Psoas muscle (tissue), 8 donors: Measurements from ENCODE around the gene KLHDC7B. TPM values are rescaled to one million over a fixed set of nuclear protein-coding genes. Genes with fewer than 3 reads are reported as not detected.
"Not testable (repeated sequence)": the region's sequence is repeated elsewhere in the genome, so short reads cannot be mapped to it uniquely, and the experiment has no call there.

Source experiments
- ATAC-seq, 4 donors: fragments of 200-7000 bp; cut with Tn5 transposase; one replicate each; pipeline ENCODE4 v1.9.1; 2020; ENCODE audit warnings: moderate library complexity in 3 of 4, mild to moderate bottlenecking in 2 of 4
- DNase-seq, 2 donors: peaks; one replicate each; pipeline ENCODE4 v3.0.0-alpha.2; 2020
- H3K27ac ChIP-seq: fragments of 200-600 bp; one replicate; pipeline ENCODE4 v1.8.0; 2022
- H3K27me3 ChIP-seq, 3 donors: fragments of 200-600 bp in 1 of 3; one replicate each; pipeline versions ENCODE4 v1.6.1 to v1.8.0; 2013 to 2022; ENCODE audit warnings: low read length in 2 of 3, mild to moderate bottlenecking in 2 of 3, moderate library complexity in 1 of 3; ENCODE audit not compliant: insufficient read depth in 3 of 3
- H3K36me3 ChIP-seq, 2 donors: fragments of 200-600 bp in 1 of 2; one replicate each; pipeline versions ENCODE4 v1.6.1 to v1.8.0; 2013 to 2022; ENCODE audit warnings: low read depth in 1 of 2, mild to moderate bottlenecking in 1 of 2, moderate library complexity in 1 of 2; ENCODE audit not compliant: insufficient read depth in 1 of 2
- H3K4me1 ChIP-seq: fragments of 200-600 bp; one replicate; pipeline ENCODE4 v1.8.0; 2022
- H3K4me3 ChIP-seq: fragments of 200-600 bp; one replicate; pipeline ENCODE4 v1.8.0; 2022; ENCODE audit warnings: mild to moderate bottlenecking
- H3K9me3 ChIP-seq: fragments of 200-600 bp; one replicate; pipeline ENCODE4 v1.8.0; 2022
- CTCF ChIP-seq: fragments of 200-600 bp; IDR thresholded peaks from one replicate; pipeline ENCODE4 v1.8.0; 2022; ENCODE audit warnings: antibody characterized with exemption
- WGBS, 3 donors: extraction: QIAGEN DNeasy Blood & Tissue Kit; methylation state at CpG; one replicate each; pipeline versions ENCODE4 v1.1.6 to v1.1.7; 2013; 5-methylcytosine and 5-hydroxymethylcytosine counted together
- intact Hi-C, 2 donors: fragments of 100-400 bp; cut with DNase I; formaldehyde crosslinking; loops; one replicate each; pipeline versions ENCODE4 v1.11.0 to v1.14.2; 2022
- polyA plus RNA-seq, 3 donors: library from polyadenylated mRNA; stranded (reverse); fragments of 200-250 nt; gene quantifications; one replicate each; pipeline ENCODE4 v1.2.3, GENCODE V29; 2013
- total RNA-seq, 4 donors: library from RNA; stranded (reverse); fragmentation: NEBNext Ultra II Directional in 2 of 4; extraction: Animal tissue kit (Norgen Biotek cat#: 25700) in 2 of 4; gene quantifications; one replicate each; pipeline versions ENCODE4 v1.2.1 to v1.2.4, GENCODE V29; 2021 to 2023
- donor health status: healthy with polysubstance abuse.
- donor health status: DM: no; HTN: no; CAD: no; lungs with moderate emphysema.
- donor health status: Bipolar disorder and iron deficiency.
- donor health status: healthy.
- donor health status: DM: yes; HTN: yes; CAD: no.
- donor health status: DM: no; HTN: no; CAD: no.
- donor health status: DM: no; HTN: no; CAD: no.
- donor health status: DM: yes; HTN: yes; CAD: no.

KLHDC7B gene
- total and polyA plus RNA-seq, 7 donors: 0.01 to 0.11 (median 0.01) TPM; not detected in 4

GRCh38 chr22:50516891-50517290 lies 28.8 kb upstream of the KLHDC7B start:
- Histone ChIP-seq H3K4me3 (no peak overlapping the region), H3K9me3 (no peaks in the 10 kb centered on the region), H3K4me1 (no peaks in the 10 kb centered on the region), H3K27me3 (no peaks in the 10 kb centered on the region), H3K36me3 (peaks cover 8 to 62% of the 10 kb centered on the region in 2 donors), H3K27ac (no peak overlapping the region)
- DNase-seq: no peak
- no peak for TF ChIP-seq CTCF
- no peak for ATAC-seq
- 81 to 85% (median 81%) methylated on average over 16 of the region's 16 CpGs for WGBS, 3 donors
- intact Hi-C loops: no loop called here

- H3K36me3 ChIP-seq: peaks cover 8 to 70% of the 10 kb centered on the region in 2 donors
- intact Hi-C loops: no loop called here
- H3K4me1 ChIP-seq: no peaks in the 10 kb centered on the region
- no peak for TF ChIP-seq CTCF
- no peaks in the 10 kb centered on the region for H3K9me3 ChIP-seq
- ATAC-seq (no peak), DNase-seq (no peak)
- H3K4me3 ChIP-seq: no peak overlapping the region
- WGBS, 3 donors: 86 to 90% (median 88%) methylated on average over 20 of the region's 20 CpGs
- H3K27ac ChIP-seq: no peak overlapping the region
- H3K27me3 ChIP-seq: no peaks in the 10 kb centered on the region
Observed at GRCh38 chr22:50517495-50518260, 28.0 kb upstream of the KLHDC7B start.

DNA sequence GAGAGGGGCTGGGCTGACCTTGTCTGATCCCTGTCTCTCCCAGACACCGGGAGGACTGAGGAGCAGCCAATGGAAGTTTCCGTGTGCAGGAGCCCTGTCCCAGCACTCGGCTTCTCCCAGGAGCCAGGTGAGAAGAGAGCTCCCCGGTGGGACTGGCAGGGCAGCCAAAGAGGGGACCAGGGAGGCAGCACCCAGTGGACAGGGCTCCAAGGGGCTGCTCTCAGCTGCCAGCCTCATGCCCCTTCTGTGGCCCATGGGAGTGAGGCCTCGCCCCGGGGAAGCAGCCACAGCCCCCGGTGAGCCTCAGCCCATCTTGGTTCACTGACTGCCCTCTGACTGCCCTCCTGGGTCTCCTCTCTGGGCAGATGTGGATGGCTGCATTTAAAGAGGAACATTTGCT lies 27.1 kb upstream of the KLHDC7B start:
- intact Hi-C loops: no loop called here
- TF ChIP-seq CTCF: no peak
- WGBS, 3 donors: 91 to 93% (median 93%) methylated on average over 7 of the region's 7 CpGs
- no peaks in the 10 kb centered on the region for H3K9me3 ChIP-seq
- ATAC-seq (no peak), DNase-seq (no peak)
- H3K27me3 ChIP-seq: no peaks in the 10 kb centered on the region
- H3K27ac ChIP-seq: no peak overlapping the region
- no peak overlapping the region for H3K4me3 ChIP-seq
- H3K36me3 ChIP-seq: peaks cover 8 to 79% of the 10 kb centered on the region in 2 donors
- no peaks in the 10 kb centered on the region for H3K4me1 ChIP-seq

DNA sequence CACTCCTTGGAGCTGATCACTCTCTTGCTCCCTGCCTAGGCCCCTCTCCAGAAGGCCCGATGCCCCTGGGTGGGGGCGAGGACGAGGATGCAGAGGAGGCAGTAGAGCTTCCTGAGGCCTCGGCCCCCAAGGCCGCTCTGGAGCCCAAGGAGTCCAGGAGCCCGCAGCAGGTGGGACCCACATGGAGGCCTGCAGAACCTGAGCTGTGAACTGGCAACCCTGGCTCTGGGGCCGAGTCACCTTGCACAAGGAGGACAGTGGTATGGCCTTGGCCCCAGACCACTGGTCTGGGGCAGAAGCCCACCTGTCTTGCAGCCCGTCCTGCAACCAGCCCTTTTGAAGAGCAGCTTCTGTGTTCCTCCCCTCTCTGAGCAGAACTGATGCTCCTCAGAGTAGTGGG lies 26.5 kb upstream of the KLHDC7B start:
- H3K27me3 ChIP-seq: no peaks in the 10 kb centered on the region
- peaks cover 4% of the 10 kb centered on the region for H3K4me1 ChIP-seq
- H3K27ac ChIP-seq: no peak overlapping the region
- H3K9me3 ChIP-seq: no peaks in the 10 kb centered on the region
- TF ChIP-seq CTCF: no peak
- intact Hi-C loops: no loop called here
- H3K36me3 ChIP-seq: peaks cover 8 to 83% of the 10 kb centered on the region in 2 donors
- ATAC-seq: no peak
- no peak overlapping the region for H3K4me3 ChIP-seq
- no peak for DNase-seq
- 90 to 95% (median 94%) methylated on average over 8 of the region's 8 CpGs for WGBS, 3 donors

DNA sequence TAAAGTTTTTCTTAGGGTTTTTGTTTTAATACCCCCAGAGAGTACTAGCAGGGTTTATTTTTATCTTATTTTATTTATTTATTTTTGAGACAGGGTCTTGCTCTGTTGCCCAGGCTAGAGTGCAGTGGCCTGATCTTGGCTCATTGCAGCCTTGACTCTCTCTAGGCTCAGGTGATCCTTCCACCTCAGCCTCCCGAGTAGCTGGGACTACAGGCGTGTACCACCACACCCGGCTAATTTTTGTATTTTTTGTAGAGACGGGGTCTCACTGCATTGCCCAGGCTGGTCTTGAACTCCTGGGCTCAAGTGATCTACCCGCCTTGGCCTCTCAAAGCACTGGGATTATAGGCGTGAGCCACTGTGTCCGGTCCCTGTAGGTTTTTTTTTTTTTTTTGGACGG lies 25.5 kb upstream of the KLHDC7B start:
- H3K9me3 ChIP-seq, ATAC-seq, H3K4me3 ChIP-seq, H3K27me3 ChIP-seq, H3K27ac ChIP-seq, intact Hi-C loops, DNase-seq: not testable (repeated sequence)
- H3K4me1 ChIP-seq: peaks cover 11% of the 10 kb centered on the region
- peaks cover 8 to 76% of the 10 kb centered on the region in 2 donors for H3K36me3 ChIP-seq
- WGBS, 3 donors: 97% methylated on average over 7 to 8 of the region's 8 CpGs
